Endothelial cell (in vitro differentiated cells): ENCODE data around the gene MON1A. TPM values are rescaled to one million over a fixed set of nuclear protein-coding genes. Genes with fewer than 3 reads are reported as not detected.

Experiments used
- DNase-seq: peaks from one replicate; pipeline ENCODE4 v3.0.0; 2021; ENCODE audit warnings: low spot score
- H3K27ac Mint-ChIP-seq: one replicate; pipeline ENCODE4 v1.8.0; 2021; ENCODE audit warnings: mixed read lengths, inconsistent platforms; ENCODE audit not compliant: unreplicated experiment
- H3K27me3 Mint-ChIP-seq: one replicate; pipeline ENCODE4 v1.8.0; 2021; ENCODE audit warnings: mild to moderate bottlenecking, moderate library complexity, mixed read lengths, inconsistent platforms; ENCODE audit not compliant: unreplicated experiment
- H3K36me3 Mint-ChIP-seq: one replicate; pipeline ENCODE4 v1.8.0; 2021; ENCODE audit warnings: mild to moderate bottlenecking, low read depth, mixed read lengths, inconsistent platforms; ENCODE audit not compliant: unreplicated experiment
- H3K4me1 Mint-ChIP-seq: one replicate; pipeline ENCODE4 v1.8.0; 2021; ENCODE audit warnings: mild to moderate bottlenecking, mixed read lengths, inconsistent platforms; ENCODE audit not compliant: unreplicated experiment
- H3K4me3 Mint-ChIP-seq: one replicate; pipeline ENCODE4 v1.8.0; 2021; ENCODE audit warnings: mild to moderate bottlenecking, mixed read lengths, inconsistent platforms; ENCODE audit not compliant: unreplicated experiment
- H3K9me3 Mint-ChIP-seq: one replicate; pipeline ENCODE4 v1.8.0; 2021; ENCODE audit warnings: mixed read lengths, inconsistent platforms; ENCODE audit not compliant: unreplicated experiment
- CTCF ChIP-seq: fragments of 200-600 bp; sonication (generic); IDR thresholded peaks from one replicate; pipeline ENCODE4 v1.5.0; 2021; ENCODE audit warnings: antibody characterized with exemption; ENCODE audit not compliant: unreplicated experiment
- total RNA-seq: library from RNA; stranded (reverse); fragmentation: NEBNext Ultra II Directional; extraction: Animal tissue kit (Norgen Biotek cat#: 25700); gene quantifications from one replicate; pipeline ENCODE4 v1.2.1, GENCODE V29; 2021; ENCODE audit not compliant: unreplicated experiment

MON1A gene
- total RNA-seq, 1 donor from 2014 or later: 6.1 TPM

GRCh38 chr3:49878686-49879085 lies 50.9 kb downstream of the MON1A start:
- TF ChIP-seq CTCF: no peak
- Mint-ChIP-seq H3K4me1 (no peaks in the 10 kb centered on the region), H3K27me3 (peaks cover 10% of the 10 kb centered on the region), H3K4me3 (no peak overlapping the region), H3K27ac (no peak overlapping the region), H3K9me3 (no peaks in the 10 kb centered on the region), H3K36me3 (no peaks in the 10 kb centered on the region)
- no peak for DNase-seq

GRCh38 chr3:49877716-49878115 lies 51.9 kb downstream of the MON1A start:
- no peak overlapping the region for H3K27ac Mint-ChIP-seq
- DNase-seq: no peak
- peaks cover 10% of the 10 kb centered on the region for H3K27me3 Mint-ChIP-seq
- no peak overlapping the region for H3K4me3 Mint-ChIP-seq
- H3K36me3 Mint-ChIP-seq: no peaks in the 10 kb centered on the region
- H3K4me1 Mint-ChIP-seq: no peaks in the 10 kb centered on the region
- H3K9me3 Mint-ChIP-seq: no peaks in the 10 kb centered on the region
- TF ChIP-seq CTCF: no peak

GRCh38 chr3:49876567-49876966 lies 53.0 kb downstream of the MON1A start:
- TF ChIP-seq CTCF: no peak
- Mint-ChIP-seq H3K27me3 (peaks cover 10% of the 10 kb centered on the region), H3K9me3 (no peaks in the 10 kb centered on the region), H3K4me3 (no peak overlapping the region), H3K36me3 (no peaks in the 10 kb centered on the region), H3K27ac (no peak overlapping the region), H3K4me1 (no peaks in the 10 kb centered on the region)
- no peak for DNase-seq

- Mint-ChIP-seq H3K4me1 (no peaks in the 10 kb centered on the region), H3K4me3 (no peak overlapping the region), H3K9me3 (no peaks in the 10 kb centered on the region), H3K36me3 (no peaks in the 10 kb centered on the region), H3K27ac (no peak overlapping the region), H3K27me3 (peaks cover 10% of the 10 kb centered on the region)
- no peak for TF ChIP-seq CTCF
- no peak for DNase-seq
These were observed 56.0 kb downstream of the MON1A start for GRCh38 chr3:49873623-49874022.

GRCh38 chr3:49872801-49873281 lies 56.8 kb downstream of the MON1A start:
- no peak for DNase-seq
- Mint-ChIP-seq H3K36me3 (no peaks in the 10 kb centered on the region), H3K9me3 (no peaks in the 10 kb centered on the region), H3K27me3 (peaks cover 13% of the 10 kb centered on the region), H3K27ac (no peak overlapping the region), H3K4me3 (no peak overlapping the region), H3K4me1 (no peaks in the 10 kb centered on the region)
- no peak for TF ChIP-seq CTCF
